ENCODE measurements around the gene LRRC43.

- no peak for TF ChIP-seq CTCF (IDR thresholded peaks at IDR 0.05; ENCODE audit: poor library complexity, severe bottlenecking)
- TF ChIP-seq POLR2AphosphoS5 (IDR thresholded peaks at IDR 0.05): no peak
- TF ChIP-seq TAF1 (IDR thresholded peaks at IDR 0.05; ENCODE audit: low read depth): no peak
- TF ChIP-seq REST (IDR thresholded peaks at IDR 0.05; ENCODE audit: borderline replicate concordance): no peak
- TF ChIP-seq RAD21 (conservative IDR thresholded peaks at IDR 0.05): no peak
- TF ChIP-seq EP300 (conservative IDR thresholded peaks at IDR 0.05; ENCODE audit: poor library complexity, severe bottlenecking): no peak
- no peak for TF ChIP-seq EZH2 (IDR thresholded peaks at IDR 0.05; ENCODE audit: borderline replicate concordance, insufficient read depth, low read length, poor library complexity, severe bottlenecking)
- no peak for TF ChIP-seq SMC3 (conservative IDR thresholded peaks at IDR 0.05; ENCODE audit: poor library complexity)
These were observed 44.7 kb upstream of the LRRC43 start for GRCh38 chr12:122138181-122138580.

Measured in neural cell (in vitro differentiated cells).